ENCODE results near the gene ADPRS. TPM values are rescaled to one million over a fixed set of nuclear protein-coding genes. Genes with fewer than 3 reads are reported as not detected.

ADPRS gene
- total and polyA plus RNA-seq, 2 experiments from 2014 or later = 22.6 to 46.6 TPM

DNA sequence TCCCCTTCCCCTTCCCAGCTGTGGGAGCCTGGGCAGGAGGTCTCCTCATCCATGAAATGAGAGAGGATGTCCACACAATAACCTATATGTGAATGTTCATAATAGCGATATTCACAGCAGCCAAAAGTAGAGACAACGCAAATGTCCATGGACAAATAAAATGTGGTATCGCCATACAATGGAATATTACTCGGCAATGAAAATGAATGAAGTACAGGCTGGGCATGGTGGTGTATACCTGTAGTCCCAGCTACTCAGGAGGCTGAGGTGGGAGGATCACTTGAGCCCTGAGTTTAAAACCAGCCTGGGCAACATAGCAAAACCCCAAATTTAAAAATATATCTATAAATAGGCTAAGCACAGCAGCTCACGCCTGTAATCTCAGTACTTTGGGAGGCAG lies 12.9 kb downstream of the ADPRS start:
- Histone ChIP-seq H3K27me3 (ENCODE audit: insufficient read depth) (no peaks in the 10 kb centered on the region), H3K36me3 (ENCODE audit: insufficient read depth) (no peaks in the 10 kb centered on the region), H3K79me2 (replicated peaks; ENCODE audit: insufficient read depth) (no peaks in the 10 kb centered on the region), H2AFZ (no peak overlapping the region), H3K27ac (ENCODE audit: low read depth) (no peak overlapping the region), H3K4me2 (no peak overlapping the region), H3K4me1 (ENCODE audit: insufficient read depth) (peaks cover 6% of the 10 kb centered on the region), H3F3A (replicated peaks; ENCODE audit: low read depth) (0 out of 2 replicates have a peak, but pooled peaks cover 4% of the 10 kb centered on the region), H3K9me2 (ENCODE audit: insufficient read depth) (no peaks in the 10 kb centered on the region), H3K4me3 (no peak overlapping the region), H4K20me1 (replicated peaks; ENCODE audit: insufficient read depth) (no peaks in the 10 kb centered on the region)
- no peak overlapping the region for H3K4me3 Mint-ChIP-seq
- DNase-seq (ENCODE audit: low spot score) (no peak), ATAC-seq (no peak)
- peaks cover 13% of the 10 kb centered on the region for H3K4me1 Mint-ChIP-seq
- no peaks in the 10 kb centered on the region for H3K36me3 Mint-ChIP-seq (ENCODE audit: low read depth)
- H3K9me3 Mint-ChIP-seq = no peaks in the 10 kb centered on the region; the same call in 2 of the 3 replicates
- TF ChIP-seq POLR2AphosphoS5 (IDR thresholded peaks at IDR 0.05; ENCODE audit: low read depth) = no peak
- no peak for TF ChIP-seq EZH2 (IDR thresholded peaks at IDR 0.05; ENCODE audit: low read depth, unreplicated experiment)
- H3K27me3 Mint-ChIP-seq (ENCODE audit: insufficient read depth, low read depth, poor library complexity) = peaks cover 7% of the 10 kb centered on the region
- H3K27ac Mint-ChIP-seq = no peak overlapping the region

DNA sequence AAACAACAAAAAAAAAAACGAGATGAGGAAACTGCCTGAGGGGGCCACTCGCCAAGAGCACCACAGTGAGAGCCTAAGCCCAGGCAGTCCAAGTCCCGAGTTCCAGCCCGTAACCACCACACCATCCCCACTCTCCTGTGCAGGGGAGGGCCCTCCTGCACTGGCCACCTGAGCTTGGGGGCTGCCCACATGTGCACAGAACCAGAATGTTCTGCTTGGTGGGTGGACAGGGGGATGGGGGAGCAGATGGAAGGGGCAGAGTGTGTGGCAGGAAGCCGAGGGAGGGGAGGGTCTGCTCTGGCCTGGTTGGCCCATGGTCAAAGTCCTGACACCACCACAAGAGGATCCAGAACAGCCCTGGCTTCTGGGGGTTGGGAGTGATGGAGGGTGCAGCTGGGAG lies 17.6 kb downstream of the ADPRS start:
- Histone ChIP-seq H3F3A (replicated peaks; ENCODE audit: low read depth) (no peaks in the 10 kb centered on the region), H3K79me2 (replicated peaks; ENCODE audit: insufficient read depth) (no peaks in the 10 kb centered on the region), H4K20me1 (replicated peaks; ENCODE audit: insufficient read depth) (no peaks in the 10 kb centered on the region), H3K36me3 (ENCODE audit: insufficient read depth) (no peaks in the 10 kb centered on the region), H3K4me3 (no peak overlapping the region), H2AFZ (no peak overlapping the region), H3K27ac (ENCODE audit: low read depth) (no peak overlapping the region), H3K27me3 (ENCODE audit: insufficient read depth) (no peaks in the 10 kb centered on the region), H3K4me2 (no peak overlapping the region), H3K4me1 (ENCODE audit: insufficient read depth) (no peaks in the 10 kb centered on the region), H3K9me2 (ENCODE audit: insufficient read depth) (no peaks in the 10 kb centered on the region)
- no peak overlapping the region for H3K27ac Mint-ChIP-seq
- ATAC-seq (no peak), DNase-seq (ENCODE audit: low spot score) (no peak)
- no peaks in the 10 kb centered on the region; the same call in 2 of the 3 replicates for H3K4me1 Mint-ChIP-seq
- H3K9me3 Mint-ChIP-seq = no peaks in the 10 kb centered on the region; the same call in 2 of the 3 replicates
- peaks cover 7% of the 10 kb centered on the region for H3K27me3 Mint-ChIP-seq (ENCODE audit: insufficient read depth, low read depth, poor library complexity)
- no peaks in the 10 kb centered on the region for H3K36me3 Mint-ChIP-seq (ENCODE audit: low read depth)
- H3K4me3 Mint-ChIP-seq = no peak overlapping the region
- no peak for TF ChIP-seq POLR2AphosphoS5 (IDR thresholded peaks at IDR 0.05; ENCODE audit: low read depth)
- TF ChIP-seq JUNB (IDR thresholded peaks at IDR 0.05; ENCODE audit: unreplicated experiment) = no peak
- no peak for TF ChIP-seq EZH2phosphoT487 (IDR thresholded peaks at IDR 0.05; ENCODE audit: unreplicated experiment)
- no peak for TF ChIP-seq STAT1 (IDR thresholded peaks at IDR 0.05; ENCODE audit: unreplicated experiment)
- no peak for TF ChIP-seq EZH2 (IDR thresholded peaks at IDR 0.05; ENCODE audit: low read depth, unreplicated experiment)
- no peak for TF ChIP-seq ZNF331 (CRISPR knock-in tag; IDR thresholded peaks at IDR 0.05; ENCODE audit: low read depth)
- TF ChIP-seq, protein P1, sequence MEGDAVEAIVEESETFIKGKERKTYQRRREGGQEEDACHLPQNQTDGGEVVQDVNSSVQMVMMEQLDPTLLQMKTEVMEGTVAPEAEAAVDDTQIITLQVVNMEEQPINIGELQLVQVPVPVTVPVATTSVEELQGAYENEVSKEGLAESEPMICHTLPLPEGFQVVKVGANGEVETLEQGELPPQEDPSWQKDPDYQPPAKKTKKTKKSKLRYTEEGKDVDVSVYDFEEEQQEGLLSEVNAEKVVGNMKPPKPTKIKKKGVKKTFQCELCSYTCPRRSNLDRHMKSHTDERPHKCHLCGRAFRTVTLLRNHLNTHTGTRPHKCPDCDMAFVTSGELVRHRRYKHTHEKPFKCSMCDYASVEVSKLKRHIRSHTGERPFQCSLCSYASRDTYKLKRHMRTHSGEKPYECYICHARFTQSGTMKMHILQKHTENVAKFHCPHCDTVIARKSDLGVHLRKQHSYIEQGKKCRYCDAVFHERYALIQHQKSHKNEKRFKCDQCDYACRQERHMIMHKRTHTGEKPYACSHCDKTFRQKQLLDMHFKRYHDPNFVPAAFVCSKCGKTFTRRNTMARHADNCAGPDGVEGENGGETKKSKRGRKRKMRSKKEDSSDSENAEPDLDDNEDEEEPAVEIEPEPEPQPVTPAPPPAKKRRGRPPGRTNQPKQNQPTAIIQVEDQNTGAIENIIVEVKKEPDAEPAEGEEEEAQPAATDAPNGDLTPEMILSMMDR (conservative IDR thresholded peaks at IDR 0.05; ENCODE audit: low read depth in 2 of 2) = no peak
- TF ChIP-seq, protein P2, sequence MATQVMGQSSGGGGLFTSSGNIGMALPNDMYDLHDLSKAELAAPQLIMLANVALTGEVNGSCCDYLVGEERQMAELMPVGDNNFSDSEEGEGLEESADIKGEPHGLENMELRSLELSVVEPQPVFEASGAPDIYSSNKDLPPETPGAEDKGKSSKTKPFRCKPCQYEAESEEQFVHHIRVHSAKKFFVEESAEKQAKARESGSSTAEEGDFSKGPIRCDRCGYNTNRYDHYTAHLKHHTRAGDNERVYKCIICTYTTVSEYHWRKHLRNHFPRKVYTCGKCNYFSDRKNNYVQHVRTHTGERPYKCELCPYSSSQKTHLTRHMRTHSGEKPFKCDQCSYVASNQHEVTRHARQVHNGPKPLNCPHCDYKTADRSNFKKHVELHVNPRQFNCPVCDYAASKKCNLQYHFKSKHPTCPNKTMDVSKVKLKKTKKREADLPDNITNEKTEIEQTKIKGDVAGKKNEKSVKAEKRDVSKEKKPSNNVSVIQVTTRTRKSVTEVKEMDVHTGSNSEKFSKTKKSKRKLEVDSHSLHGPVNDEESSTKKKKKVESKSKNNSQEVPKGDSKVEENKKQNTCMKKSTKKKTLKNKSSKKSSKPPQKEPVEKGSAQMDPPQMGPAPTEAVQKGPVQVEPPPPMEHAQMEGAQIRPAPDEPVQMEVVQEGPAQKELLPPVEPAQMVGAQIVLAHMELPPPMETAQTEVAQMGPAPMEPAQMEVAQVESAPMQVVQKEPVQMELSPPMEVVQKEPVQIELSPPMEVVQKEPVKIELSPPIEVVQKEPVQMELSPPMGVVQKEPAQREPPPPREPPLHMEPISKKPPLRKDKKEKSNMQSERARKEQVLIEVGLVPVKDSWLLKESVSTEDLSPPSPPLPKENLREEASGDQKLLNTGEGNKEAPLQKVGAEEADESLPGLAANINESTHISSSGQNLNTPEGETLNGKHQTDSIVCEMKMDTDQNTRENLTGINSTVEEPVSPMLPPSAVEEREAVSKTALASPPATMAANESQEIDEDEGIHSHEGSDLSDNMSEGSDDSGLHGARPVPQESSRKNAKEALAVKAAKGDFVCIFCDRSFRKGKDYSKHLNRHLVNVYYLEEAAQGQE (IDR thresholded peaks at IDR 0.05; ENCODE audit: unreplicated experiment) = no peak
- no peak for TF ChIP-seq NANOG (IDR thresholded peaks at IDR 0.05; ENCODE audit: borderline replicate concordance)
- TF ChIP-seq ZNF114 (CRISPR knock-in tag; IDR thresholded peaks at IDR 0.05) = no peak
- TF ChIP-seq, protein P3, sequence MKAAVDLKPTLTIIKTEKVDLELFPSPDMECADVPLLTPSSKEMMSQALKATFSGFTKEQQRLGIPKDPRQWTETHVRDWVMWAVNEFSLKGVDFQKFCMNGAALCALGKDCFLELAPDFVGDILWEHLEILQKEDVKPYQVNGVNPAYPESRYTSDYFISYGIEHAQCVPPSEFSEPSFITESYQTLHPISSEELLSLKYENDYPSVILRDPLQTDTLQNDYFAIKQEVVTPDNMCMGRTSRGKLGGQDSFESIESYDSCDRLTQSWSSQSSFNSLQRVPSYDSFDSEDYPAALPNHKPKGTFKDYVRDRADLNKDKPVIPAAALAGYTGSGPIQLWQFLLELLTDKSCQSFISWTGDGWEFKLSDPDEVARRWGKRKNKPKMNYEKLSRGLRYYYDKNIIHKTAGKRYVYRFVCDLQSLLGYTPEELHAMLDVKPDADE (IDR thresholded peaks at IDR 0.05) = no peak

All from GM23338 (cell line).